ENCODE measurements around the gene GAS2L3.

Gene GAS2L3

DNA sequence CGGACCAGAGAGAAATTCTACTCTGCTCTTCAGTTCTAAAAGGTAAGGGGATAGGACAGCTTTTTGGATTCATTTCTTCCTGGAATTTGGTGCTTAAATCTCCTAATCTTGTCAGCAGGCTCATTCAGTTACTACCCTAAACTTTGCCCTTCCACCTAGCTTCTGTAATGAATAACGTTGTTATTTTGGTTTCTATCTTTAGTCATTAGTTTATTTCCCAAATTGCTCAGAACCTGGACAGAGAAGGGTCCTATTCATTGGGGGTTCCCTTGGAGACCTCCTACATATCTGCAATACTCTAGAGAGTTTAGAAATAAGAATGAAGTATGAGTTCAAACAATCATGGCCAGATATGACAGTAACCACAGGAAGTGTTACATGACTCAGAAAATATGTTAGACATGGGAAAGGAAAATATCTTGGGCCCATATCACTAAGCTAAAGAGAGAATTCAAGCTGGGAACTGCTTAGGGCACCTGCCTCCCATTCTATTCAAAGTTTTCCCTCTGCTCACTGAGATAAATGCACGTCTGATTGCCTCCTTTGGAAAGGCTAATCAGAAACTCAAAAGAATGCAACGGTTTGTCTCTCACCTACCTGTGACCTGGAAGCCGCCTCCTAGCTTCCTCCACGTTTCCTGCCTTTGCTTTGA lies 87.9 kb downstream of the GAS2L3 start:
- no peak for DNase-seq

DNA sequence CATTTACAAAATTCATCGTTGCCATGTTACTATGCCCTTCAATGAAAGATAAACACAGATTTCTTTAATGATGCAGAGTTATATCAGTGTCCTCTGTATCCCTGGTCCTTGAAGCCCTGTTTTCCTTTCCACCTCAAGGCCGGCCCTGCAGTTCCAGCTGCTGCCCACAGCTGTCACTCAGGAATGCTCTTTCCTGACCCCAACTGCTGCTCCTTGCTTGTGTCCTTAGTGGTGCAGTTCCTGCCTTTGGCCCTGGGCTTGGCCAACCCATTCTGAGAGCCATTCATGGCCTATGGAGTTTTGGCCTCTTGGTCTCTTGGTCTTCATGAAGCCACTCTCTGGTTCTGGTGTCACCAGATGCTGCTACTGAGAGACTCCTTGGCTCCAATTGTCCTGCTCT lies 93.1 kb downstream of the GAS2L3 start:
- DNase-seq = no peak

DNA sequence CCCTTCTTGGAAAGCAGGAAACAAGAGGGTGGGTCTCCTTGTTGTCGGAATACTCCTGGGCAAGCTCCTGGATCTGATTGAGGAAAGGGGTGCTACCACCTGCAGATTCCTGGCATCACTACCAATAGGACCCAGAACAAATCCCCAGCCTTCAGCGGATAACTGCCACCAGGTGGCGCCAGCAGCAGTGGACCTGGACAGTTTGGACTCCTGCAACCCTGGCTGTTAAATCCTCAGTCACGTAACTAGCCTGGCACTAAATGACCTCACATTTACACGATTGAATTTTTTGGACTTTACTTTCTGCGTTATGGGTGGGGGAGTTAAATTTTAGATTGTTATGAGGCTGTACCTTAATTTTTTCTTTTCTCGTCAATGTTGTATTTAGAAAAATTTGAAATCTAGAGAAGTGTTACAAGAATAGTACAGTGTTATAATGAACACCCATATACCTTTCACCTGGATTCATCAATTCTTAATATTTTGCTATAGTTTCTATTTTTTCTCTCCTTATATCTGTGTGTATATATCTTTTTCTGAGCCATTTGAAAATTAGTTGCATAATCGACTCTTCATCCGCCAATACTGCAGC lies 95.6 kb downstream of the GAS2L3 start:
- DNase-seq = peak; percentile 8

DNA sequence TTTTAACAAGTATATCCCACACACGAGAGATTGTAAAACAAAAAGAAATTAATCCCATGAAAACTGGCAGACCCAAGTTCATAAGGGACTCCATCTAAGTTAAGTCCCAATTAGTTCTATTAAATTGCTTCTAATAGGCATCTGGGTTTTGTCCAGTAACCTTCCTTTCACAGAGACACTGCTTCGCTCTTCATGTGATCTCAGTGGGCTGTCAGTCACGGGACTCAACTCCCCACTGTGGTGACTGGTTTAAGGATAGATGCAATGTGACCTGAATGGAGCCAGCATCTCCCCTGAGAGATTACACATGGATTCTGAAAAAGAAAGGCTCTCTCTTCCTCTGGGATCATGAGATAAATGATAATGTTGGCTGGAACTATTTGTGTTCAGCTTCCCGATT lies 96.4 kb downstream of the GAS2L3 start:
- DNase-seq = no peak

DNA sequence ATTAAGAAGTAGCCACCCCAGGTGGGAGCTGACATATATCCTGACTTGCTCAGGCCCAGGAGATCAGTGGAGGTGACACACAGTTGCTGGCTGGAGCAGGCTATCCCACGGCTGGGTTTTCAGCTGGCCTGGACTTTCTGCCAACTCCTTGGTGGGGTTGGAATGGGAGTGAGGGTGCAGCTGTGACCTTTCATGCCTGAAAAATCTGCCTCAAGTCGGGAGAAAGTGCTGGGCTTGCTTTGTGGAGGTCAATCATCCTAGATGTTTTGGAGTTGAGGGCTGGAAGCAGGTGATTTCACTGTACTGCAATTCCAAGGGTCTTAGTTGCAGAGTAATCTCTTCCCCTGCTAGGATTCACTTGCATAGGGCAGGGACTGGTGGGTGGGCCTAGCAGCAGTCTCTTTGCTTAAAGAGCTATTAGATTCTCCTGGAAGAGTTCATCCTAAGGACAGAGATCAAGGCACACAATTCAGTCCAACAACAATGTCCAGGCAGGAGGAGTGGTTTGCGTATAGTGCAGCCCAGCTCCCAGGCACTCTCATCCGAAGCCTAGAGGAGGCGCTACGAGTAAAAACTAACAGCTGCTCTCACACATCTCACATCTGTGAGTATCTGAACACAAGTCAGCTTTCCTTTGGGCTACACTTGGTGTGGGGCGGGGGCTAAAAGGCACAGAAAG lies 98.1 kb downstream of the GAS2L3 start:
- DNase-seq = no peak

DNA sequence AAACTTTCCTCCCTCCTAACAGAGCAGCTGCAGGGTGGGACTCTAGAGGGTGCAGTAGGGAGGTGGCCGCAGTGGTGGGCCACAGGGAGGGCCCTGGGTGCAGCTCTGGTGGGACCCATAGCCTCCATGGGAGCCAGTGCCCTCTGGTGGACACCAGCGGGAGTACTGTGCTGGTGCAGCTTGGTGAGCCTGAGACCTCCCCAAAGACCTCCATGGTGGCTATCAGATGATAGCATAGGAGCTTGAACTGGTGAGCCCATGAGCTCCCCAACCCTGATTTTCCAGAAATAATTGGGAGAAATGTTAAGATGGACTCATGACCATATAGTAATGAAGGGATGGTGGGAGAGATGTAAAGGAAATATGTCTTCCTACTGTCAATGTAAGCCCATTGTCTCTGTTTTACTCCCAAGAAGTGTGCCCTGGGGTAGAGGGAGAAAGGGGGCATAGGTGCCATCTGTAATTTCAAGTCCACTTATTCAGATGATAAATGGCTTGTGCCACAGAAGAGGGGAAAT lies 98.7 kb downstream of the GAS2L3 start:
- DNase-seq = peak; percentile 1

DNA sequence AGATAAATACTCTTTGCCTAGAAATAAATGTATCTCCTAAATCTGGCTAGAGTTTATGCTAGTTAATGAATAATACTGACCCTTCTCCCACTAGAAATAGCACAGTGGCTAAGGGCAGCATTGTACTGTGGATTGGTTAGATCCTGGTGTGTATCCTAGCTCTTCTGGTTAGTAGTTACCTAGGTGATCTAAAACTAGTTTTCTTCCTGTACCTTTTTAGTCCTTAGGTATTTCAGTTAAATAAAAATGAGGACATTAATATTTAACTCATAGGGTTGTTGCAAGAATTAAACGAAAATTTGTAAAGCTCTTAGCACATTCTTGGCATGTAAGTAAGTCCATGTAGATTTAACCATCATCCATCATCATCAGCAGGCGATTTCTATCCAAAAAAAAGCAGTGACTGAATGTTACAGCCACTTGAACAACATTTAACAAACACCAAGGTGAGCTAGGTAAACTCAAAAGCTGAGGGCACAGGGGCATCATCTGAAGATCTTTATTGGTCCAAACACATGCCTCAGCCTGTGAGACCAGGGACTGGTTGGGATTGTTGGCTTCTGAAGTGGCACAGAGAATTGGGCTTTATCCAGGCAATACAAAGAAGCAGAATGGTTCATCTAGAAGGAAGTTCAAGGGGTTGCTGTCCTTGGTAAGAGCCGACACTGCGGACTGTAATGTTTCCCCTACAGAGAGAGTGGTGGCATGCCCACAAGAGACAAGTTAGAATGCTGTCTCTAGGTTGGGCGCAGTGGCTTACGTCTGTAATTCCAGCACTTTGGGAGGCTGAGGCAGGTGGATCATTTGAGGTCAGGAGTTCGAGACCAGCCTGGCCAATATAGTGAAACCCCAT lies 100.8 kb downstream of the GAS2L3 start:
- DNase-seq = no peak
